ENCODE data around the gene ATP2B2.

Gene ATP2B2

DNA sequence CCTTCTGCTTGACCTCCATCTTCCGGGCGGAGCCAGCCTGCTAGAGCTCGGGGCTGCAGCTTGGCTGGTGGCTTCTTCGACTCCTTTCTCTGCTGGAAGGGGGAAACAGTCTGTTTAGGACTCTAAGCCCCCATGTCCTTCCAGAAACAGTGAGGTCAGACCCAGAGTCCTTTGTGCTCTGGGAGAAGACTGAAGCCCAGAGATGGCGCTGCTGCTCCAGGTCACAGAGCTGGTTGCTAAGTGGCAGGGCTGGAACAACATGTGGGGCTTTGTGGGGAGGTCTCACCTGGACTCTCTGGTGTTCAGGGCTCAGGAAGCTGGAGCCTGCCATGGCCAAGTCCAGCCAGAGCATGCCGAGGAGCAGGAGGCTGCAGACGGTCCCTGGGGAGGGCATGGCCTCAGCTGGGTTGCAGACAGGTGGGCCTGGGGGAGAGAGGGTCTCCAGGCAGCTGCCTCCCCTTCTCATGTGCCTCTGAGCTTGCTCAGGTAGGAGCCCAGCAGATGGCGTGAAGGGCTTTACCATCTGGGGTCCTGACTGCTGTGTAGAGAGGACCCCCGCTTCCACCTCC, 215.5 kb downstream of the ATP2B2 start:
- no peak for DNase-seq

DNA sequence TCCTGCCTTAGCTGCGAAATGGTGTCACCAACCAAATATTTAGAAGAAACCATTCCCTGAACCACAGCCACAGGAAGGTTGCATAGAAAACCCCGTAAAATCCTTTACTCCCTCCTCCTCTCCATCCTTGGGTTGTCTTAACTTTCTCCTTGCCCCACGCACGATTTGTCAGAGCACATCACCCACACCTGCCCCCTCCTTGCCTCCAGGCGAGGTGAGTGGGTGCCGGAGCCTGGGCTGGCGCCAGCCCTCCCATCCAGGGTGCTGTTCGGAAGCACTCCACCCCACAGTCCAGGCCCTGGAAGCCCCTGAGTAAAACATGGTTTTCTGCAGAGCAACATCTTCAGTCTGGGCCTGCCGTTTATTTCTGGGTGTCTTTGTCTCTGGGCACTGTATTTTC, 216.3 kb downstream of the ATP2B2 start:
- no peak for DNase-seq

DNA sequence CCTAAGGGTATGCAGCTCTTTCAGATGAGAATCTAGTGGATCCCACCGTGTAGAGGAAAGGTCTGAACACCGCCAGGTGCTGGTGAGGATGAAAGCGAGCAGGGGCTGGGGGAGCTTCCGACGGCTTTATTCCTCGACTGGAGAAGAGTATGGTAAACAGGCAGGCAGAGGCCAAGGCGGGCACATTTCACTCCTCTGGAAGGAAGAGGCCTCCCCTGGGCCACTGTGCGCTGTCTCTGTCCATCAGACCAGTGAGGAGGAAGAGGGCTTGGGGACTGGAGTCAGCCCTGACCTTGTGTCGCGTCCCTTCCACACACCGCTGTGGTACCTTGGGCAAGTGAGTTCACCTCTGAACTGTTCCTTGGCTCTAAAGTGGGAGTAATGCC, 216.8 kb downstream of the ATP2B2 start:
- DNase-seq: no peak

DNA sequence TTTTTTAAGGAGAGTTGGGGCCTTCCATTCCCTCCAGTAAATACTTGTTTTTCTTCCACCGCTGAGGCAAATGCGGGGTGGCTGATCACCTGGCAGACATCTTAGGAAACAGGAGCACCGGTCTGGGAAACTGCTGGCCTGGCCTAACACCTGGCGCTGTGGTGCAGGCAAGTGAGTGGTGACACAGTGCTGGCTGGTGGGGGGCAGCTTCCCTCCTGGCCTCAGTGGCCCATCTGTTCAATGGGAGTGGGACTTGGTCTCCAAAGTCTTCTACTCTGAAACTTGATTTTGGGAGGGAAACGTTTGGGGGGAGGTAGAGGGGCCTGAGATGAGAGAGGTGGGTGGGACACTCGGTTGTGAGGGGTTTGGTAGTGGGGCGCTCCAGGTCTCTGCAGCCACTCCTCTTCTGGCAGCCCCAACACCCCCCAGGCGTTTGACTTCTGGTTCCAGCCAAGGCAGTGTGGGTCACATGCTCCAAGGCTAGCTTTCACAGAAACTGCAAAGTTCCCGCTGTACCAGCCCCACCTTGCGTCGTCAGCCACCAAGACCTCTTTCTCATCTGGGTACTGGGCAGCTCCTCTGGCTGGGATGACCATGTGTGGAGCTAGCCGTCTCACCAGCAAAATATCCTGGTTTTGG, 217.3 kb downstream of the ATP2B2 start:
- no peak for DNase-seq

DNA sequence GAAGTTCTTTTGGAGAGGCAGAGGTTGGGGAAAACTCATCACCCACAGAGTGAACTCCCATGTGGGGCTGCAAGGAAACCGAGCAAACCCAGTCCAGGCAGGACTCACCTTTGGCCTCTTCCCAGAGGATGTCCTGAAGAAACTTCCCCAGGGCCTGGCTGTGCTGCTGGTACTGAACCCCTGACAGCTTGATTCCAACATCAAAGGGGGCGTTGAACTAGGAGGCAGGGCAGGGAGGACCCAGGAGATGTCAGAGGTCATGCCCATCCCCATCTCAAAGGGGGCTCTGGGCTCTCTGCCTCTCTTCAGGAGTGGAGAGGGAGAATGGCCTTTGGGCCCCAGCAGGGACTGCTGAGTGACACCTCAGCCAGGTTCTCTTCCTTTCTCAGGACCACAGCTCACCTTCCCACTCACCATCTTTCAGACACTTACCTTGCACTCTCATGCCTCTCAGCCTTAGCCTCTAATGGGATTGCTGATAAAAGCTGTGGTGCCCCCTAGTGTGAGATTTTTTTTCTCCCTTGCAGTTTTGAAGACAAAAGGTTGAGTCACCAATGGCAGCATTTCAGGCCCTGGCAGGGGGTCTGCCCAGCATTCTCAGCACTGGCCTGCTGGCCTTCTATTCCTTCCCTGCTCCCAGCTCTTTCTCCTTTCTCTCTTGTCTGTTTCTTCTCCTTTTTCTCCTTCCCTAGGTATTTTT, 218.6 kb downstream of the ATP2B2 start:
- DNase-seq: no peak

DNA sequence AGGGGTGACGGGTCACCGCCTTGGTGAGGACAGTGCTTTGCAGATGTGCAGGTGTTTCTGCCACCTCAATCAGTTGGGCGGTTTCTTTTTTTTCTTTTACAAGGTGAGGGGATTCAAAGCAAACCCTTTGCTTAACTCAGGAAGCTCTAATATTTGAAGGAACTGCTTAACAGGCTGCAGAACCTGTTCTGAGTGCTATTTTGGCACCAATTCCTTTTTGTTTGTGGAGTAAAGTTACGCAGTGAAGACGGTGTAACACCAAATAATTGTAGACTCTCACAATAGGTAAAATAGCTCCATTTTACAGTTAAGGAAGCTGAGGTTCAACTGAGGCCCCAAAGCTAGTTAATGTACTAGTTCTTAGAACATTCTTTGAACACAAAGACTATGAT, 219.3 kb downstream of the ATP2B2 start:
- DNase-seq: no peak

DNA sequence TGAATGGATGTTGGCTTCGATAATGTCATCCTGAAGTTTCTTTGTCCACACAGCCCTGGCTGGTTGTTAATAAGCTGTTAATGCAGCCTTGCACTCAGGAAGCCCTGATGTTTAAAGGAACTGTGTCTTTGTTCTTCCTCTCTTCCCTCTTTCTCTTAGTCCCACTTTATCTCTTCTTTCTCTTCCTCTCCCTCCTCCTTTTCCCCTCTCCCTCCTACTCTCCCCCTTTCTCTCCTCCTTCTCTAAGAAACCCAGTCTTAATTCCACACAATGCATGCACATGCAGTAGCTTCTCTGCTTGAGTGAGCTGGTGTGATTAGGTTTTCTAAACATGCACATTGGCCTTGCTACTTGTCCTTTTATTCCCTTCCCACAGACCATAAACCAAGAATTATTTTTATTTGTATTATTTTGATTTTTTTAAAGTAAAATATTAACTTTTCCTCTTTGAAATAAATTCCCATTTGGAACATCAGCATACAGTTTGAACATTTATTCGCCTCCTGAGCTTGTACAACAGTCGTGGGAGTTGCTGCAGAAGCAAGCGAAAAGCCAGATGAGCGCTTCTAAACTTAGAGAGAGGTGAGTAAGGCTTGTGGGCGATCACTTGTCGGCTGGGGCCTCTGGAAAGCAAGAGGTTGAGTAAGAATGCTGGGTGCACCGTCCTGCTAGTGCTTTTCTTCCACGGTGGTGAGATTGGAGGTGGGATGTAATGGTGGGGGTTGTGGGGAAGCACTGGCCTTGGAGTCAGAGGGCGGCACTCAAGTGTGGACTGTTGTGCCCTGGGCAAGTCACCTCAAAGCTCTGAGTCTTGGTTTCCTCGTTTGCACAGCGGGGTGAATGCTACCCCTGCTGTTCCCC, 219.9 kb downstream of the ATP2B2 start:
- no peak for DNase-seq

DNA sequence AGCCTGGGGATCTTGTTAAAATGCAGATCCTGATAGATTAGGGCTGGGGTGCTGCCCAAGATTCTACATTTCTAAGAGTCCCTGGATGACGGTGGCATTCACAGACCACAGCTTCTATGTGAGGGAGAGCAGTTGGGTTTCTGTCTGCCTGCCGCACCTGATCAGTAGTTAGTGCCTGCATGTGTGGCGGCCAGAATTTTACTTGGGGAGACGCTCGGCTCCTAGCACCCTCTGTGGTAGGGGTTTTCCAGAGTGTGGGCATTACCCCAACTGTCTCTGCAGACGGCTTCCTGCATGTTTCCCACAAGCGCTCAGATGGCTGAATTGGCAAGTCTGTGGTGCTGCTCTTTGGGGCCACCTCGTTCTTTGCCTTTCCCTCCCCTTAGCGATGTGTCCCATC, 220.9 kb downstream of the ATP2B2 start:
- DNase-seq: peak; percentile 31

DNA sequence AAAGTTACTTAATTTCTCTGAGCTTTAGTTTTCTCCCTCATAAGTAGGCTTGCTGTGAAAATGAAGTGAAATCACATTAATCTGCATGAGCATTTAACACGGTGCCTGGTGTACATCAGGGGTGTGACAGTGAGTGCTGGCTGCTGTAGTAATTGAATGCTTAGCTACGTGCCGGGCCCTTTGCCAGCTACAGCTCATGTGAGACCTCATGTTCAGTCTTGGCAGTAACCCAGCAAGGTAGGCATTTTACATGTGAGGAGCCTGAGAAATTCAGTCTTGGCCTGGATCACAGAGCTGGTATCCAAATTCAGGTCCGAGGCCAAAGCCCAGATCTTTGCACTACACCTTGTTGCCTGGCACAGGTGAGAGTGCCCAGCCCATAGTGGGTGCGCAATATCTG, 221.7 kb downstream of the ATP2B2 start:
- DNase-seq: no peak

DNA sequence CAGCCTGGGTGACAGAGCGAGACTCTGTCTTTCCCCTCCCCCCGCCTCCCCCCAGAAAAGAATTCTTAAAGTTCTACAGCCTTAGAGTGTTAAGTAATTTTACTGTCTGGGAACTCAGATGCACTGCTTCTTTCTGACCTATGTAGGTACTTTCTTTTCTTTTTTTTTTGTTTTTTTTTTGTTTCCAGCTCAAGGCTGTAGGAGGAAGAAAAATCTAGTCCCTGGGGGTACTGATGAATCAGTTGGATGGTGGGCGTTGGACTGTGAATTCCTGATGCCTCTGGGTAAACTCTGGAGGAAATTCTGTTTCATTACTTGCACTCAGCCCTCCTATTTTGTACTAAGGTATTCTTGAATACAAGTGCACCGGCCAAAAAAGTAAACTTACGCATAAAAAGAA, 223.4 kb downstream of the ATP2B2 start:
- no peak for DNase-seq

DNA sequence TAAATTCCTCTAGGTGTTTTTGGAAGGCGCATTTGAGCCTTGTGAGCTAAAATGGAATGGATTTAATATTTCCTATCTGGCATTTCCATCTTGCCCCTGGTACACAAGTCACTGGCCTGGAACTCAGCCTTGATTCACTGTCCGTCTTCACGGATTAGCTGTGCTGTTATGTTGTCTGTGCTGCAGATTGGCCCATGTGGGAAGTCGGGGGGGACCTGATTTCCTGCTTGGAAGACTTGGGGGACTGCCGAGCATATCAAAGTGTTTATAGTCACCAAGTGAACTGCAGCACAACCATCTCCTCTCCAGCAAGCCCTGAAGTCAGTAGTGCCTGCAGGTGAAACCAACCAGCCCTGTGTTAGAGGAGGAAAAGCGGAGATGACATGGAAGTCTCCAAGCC, 224.8 kb downstream of the ATP2B2 start:
- DNase-seq: no peak

DNA sequence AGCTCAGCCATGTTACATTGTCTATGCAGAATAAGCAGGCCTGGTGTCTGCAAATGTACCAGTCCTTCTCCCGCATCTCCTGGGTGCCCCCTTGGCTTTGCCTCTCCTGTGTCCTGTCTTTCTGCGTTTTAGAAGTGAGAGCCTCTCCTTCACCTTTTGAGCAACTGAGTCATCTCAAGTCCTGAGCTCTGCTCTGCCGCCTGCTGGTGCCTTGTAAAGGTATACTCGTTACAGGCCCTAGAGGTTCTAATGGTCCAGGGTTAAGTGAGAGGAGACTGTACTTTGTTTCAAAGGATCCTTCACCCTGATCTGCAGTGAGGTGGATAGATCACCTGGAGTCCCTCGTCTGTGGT, 225.2 kb downstream of the ATP2B2 start:
- peak; percentile 30 for DNase-seq

DNA sequence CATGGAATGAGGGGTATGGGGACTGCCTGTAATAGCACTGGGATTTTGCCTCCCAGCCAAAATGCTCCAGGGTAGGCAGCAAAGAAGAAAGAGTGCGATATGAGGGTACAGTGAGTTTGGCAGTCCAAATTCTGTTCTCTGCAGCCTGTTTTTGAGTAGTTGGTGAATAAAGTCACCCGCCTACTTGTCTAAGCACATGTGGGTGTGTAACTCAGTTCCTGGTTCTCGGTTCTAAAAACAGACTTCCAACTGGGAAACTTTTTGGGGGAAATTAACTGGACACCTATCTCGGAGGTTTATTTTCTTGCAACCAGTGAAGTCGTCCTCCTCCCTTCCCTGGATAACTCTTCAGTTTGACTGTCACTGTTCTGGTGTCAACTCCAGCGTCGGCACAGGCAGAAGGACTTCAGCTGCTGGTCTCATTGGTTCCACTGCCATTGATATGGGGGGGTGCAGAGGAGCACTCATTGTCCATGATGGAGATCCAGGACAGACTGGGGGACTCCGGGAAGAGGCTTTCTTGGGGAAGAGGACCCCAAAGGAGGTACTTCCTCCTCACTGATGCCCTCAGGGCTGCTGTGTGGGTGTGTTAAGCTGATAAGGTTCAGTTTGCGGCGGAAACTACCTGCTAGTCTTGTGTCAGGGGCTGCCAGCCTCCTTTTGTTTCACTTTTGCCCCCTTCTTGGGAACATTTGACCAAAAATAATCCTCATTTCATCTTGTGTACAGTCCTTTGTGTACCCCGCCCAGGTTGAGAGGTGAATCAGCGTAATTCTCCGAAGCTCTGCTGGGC, 225.8 kb downstream of the ATP2B2 start:
- DNase-seq: no peak

DNA sequence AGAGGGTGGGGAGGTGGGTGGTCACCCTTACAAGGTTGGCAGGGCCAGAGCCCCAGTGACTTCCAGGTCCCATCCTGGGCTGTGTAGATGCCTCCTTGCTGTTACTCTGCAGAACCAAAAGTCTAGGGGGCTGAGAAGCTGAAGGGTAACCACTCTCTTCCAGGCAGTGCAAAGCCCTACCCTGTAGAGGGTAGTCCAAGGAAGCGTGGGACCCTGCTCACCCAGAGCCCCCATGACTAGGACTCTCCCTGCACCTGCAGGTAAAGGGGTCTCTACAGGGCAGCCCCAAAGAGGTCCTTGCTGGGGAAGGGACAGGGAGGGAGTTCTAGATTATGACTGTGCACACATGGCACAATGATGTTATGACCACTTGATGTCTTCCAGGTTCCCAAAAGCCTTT, 226.9 kb downstream of the ATP2B2 start:
- no peak for DNase-seq

DNA sequence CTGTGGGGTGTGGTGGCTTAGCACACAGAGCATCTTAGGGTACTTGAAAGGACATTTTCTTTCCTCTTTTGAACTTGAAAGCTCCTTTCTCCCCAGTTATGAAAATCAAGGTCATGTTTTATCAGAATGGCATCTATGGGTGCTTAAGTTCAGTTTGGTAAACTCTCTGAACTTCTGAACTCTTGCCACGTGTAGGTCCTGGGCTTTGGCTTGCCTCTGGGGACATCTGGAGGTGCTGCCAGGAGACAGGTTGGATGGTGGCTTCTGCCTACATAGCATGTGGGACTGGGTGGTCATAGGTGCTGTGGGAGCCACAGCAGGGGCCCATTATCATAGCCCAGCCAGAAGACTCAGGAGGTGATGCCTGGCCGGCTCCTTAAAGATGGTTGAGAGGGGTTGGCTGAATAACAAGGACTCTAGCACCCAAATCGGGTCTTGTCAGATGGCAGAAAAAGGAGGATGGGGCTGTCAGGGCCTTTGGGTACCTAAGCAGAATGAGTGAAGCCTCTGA, 228.2 kb downstream of the ATP2B2 start:
- no peak for DNase-seq

DNA sequence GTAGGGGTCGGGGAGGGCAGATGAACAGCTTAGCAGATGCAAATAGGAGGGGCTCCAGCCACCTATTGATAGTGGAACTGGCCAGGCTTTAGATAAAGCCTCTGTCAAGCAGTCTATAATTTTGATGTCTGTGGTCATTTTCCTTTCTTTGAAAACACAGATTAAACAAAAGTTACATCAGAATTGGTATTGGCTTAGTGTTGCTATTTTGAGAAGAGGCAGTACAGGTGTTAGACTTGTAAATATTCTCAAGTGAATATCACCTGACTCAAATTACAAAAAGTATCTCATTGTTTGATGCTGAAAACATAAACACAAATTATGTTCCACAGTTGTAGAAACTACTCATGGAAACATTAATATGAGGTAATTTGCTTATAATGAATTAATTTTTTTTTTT, 230.8 kb downstream of the ATP2B2 start:
- no peak for DNase-seq

Measured in activated CD4-positive, alpha-beta T cell treated with anti-CD3 and anti-CD28 coated beads for 48 hours (primary cell).